IMR-90 (cell line): ENCODE measurements around the gene BAIAP2. TPM values are rescaled to one million over a fixed set of nuclear protein-coding genes. Genes with fewer than 3 reads are reported as not detected.

ENCODE experiments used
- ATAC-seq: fragments of 200-7000 bp; cut with Tn5 transposase; 2 replicates; pipeline ENCODE4 v1.9.1; 2020; ENCODE audit warnings: low read depth, mild to moderate bottlenecking, moderate library complexity
- BruUV-seq: library from RNA; stranded (reverse); fragments of 400-500 nt; replicated peaks from 2 replicates; lab custom pipeline; 2021; lab: Mats Ljungman, UMichigan
- CTCF ChIA-PET: fragments of 300-600 bp; formaldehyde crosslinking; extraction: SDS; loops from one replicate; lab custom pipeline; 2021; ENCODE audit warnings: antibody characterized with exemption; lab: Yijun Ruan, JAX
- POLR2A ChIA-PET: fragments of 300-600 bp; sonication (Branson Sonifier 250); formaldehyde crosslinking; loops from one replicate; lab custom pipeline; 2022; ENCODE audit warnings: antibody characterized with exemption; ENCODE audit not compliant: unreplicated experiment; lab: Charles Lee
- DNase-seq: peaks from one replicate; pipeline ENCODE4 v3.0.0; 2013
- H2AFZ ChIP-seq: replicated peaks from 2 replicates; pipeline ENCODE3; 2013; ENCODE audit warnings: low read length, mild to moderate bottlenecking; ENCODE audit not compliant: poor library complexity
- H2AK5ac ChIP-seq: 2 replicates; pipeline ENCODE4 v1.6.1; 2013; ENCODE audit warnings: low read depth, low read length, inconsistent platforms
- H2AK9ac ChIP-seq: replicated peaks from 2 replicates; pipeline ENCODE3; 2013; ENCODE audit warnings: mild to moderate bottlenecking, low read depth, low read length, moderate library complexity; ENCODE audit not compliant: poor library complexity
- H2BK120ac ChIP-seq: 2 replicates; pipeline ENCODE4 v1.6.1; 2013; ENCODE audit warnings: low read depth, low read length, inconsistent platforms
- H2BK15ac ChIP-seq: 3 replicates; pipeline ENCODE4 v1.6.1; 2013; ENCODE audit warnings: low read depth, low read length, inconsistent platforms
- H2BK20ac ChIP-seq: 2 replicates; pipeline ENCODE4 v1.6.1; 2013; ENCODE audit warnings: low read depth, mild to moderate bottlenecking, inconsistent platforms, low read length, moderate library complexity
- H2BK5ac ChIP-seq: 2 replicates; pipeline ENCODE4 v1.6.1; 2013; ENCODE audit warnings: mild to moderate bottlenecking, low read depth, low read length, inconsistent platforms; ENCODE audit not compliant: poor library complexity, severe bottlenecking
- H3K14ac ChIP-seq: replicated peaks from 2 replicates; pipeline ENCODE4 v1.6.1; 2013; ENCODE audit warnings: low read depth, low read length, inconsistent platforms
- H3K18ac ChIP-seq: 2 replicates; pipeline ENCODE4 v1.6.1; 2013; ENCODE audit warnings: low read depth, low read length, control low read depth
- H3K23ac ChIP-seq: 2 replicates; pipeline ENCODE4 v1.6.1; 2013; ENCODE audit warnings: low read depth, low read length, inconsistent platforms
- H3K27ac ChIP-seq: 2 replicates; pipeline ENCODE4 v1.5.1; 2013; ENCODE audit warnings: mild to moderate bottlenecking, control low read depth, low read length; ENCODE audit not compliant: insufficient read depth
- H3K27me3 ChIP-seq: 2 replicates; pipeline ENCODE4 v1.6.1; 2013; ENCODE audit warnings: low read length; ENCODE audit not compliant: control insufficient read depth, insufficient read depth
- H3K36me3 ChIP-seq: 2 replicates; pipeline ENCODE4 v1.6.1; 2013; ENCODE audit warnings: low read length, mixed read lengths; ENCODE audit not compliant: control insufficient read depth, insufficient read depth
- H3K4ac ChIP-seq: 2 replicates; pipeline ENCODE4 v1.6.1; 2013; ENCODE audit warnings: low read depth, low read length, inconsistent platforms
- H3K4me1 ChIP-seq: 2 replicates; pipeline ENCODE4 v1.6.1; 2013; ENCODE audit warnings: low read length, mixed read lengths; ENCODE audit not compliant: control insufficient read depth, insufficient read depth
- H3K4me2 ChIP-seq: 2 replicates; pipeline ENCODE4 v1.6.1; 2013; ENCODE audit warnings: low read depth, mild to moderate bottlenecking, control low read depth, low read length, moderate library complexity
- H3K4me3 ChIP-seq: 2 replicates; pipeline ENCODE4 v1.5.1; 2013; ENCODE audit warnings: low read depth, mild to moderate bottlenecking, control low read depth, low read length, moderate library complexity; ENCODE audit not compliant: insufficient read depth
- H3K56ac ChIP-seq: 2 replicates; pipeline ENCODE4 v1.6.1; 2013; ENCODE audit warnings: low read length, inconsistent platforms; ENCODE audit not compliant: insufficient read depth; ENCODE audit errors: extremely low read depth
- H3K79me1 ChIP-seq, 2 experiments: 2 replicates each; pipeline ENCODE4 v1.6.1; 2013; ENCODE audit warnings: low read length in 2 of 2, inconsistent platforms in 1 of 2, low read depth in 1 of 2
- H3K9ac ChIP-seq: 2 replicates; pipeline ENCODE4 v1.6.1; 2013; ENCODE audit warnings: low read depth, low read length, control low read depth
- H3K9me1 ChIP-seq: 2 replicates; pipeline ENCODE4 v1.6.1; 2013; ENCODE audit warnings: low read length, inconsistent platforms; ENCODE audit not compliant: insufficient read depth
- H3K9me3 ChIP-seq: 2 replicates; pipeline ENCODE4 v1.6.1; 2013; ENCODE audit warnings: low read length; ENCODE audit not compliant: control insufficient read depth, insufficient read depth
- H4K20me1 ChIP-seq: 2 replicates; pipeline ENCODE4 v1.6.1; 2013; ENCODE audit warnings: low read length, inconsistent platforms; ENCODE audit not compliant: insufficient read depth
- H4K5ac ChIP-seq: 2 replicates; pipeline ENCODE4 v1.6.1; 2013; ENCODE audit warnings: mild to moderate bottlenecking, low read depth, low read length, control low read depth
- H4K8ac ChIP-seq, 2 experiments: 2 replicates each; pipeline ENCODE4 v1.6.1; 2013; ENCODE audit warnings: low read depth in 2 of 2, low read length in 2 of 2, control low read depth in 1 of 2, inconsistent platforms in 1 of 2
- H4K91ac ChIP-seq: 2 replicates; pipeline ENCODE4 v1.6.1; 2013; ENCODE audit warnings: low read depth, low read length, inconsistent platforms; ENCODE audit not compliant: insufficient read depth
- BHLHE40 ChIP-seq: fragments of 150-350 bp; IDR thresholded peaks from 2 replicates; pipeline ENCODE4 v1.6.1; 2016; ENCODE audit warnings: mild to moderate bottlenecking, low read depth, low read length
- CEBPB ChIP-seq: IDR thresholded peaks from 2 replicates; pipeline ENCODE4 v1.6.1; 2012; ENCODE audit warnings: low read depth, low read length, improper control_type of control experiment
- CHD1 ChIP-seq: IDR thresholded peaks from 2 replicates; pipeline ENCODE4 v1.6.1; 2012; ENCODE audit warnings: low read depth, low read length, improper control_type of control experiment
- FOS ChIP-seq: fragments of 150-350 bp; IDR thresholded peaks from 2 replicates; pipeline ENCODE4 v1.6.1; 2016; ENCODE audit warnings: low read depth, low read length
- MAFK ChIP-seq: IDR thresholded peaks from 2 replicates; pipeline ENCODE4 v1.6.1; 2012; ENCODE audit warnings: low read depth, low read length, improper control_type of control experiment
- MAZ ChIP-seq: IDR thresholded peaks from 2 replicates; pipeline ENCODE4 v1.6.1; 2012; ENCODE audit warnings: low read depth, mild to moderate bottlenecking, low read length, improper control_type of control experiment, moderate library complexity, borderline replicate concordance
- MXI1 ChIP-seq: IDR thresholded peaks from 2 replicates; pipeline ENCODE4 v1.6.1; 2012; ENCODE audit warnings: low read depth, mild to moderate bottlenecking, low read length, moderate library complexity, borderline replicate concordance
- NFE2L2 ChIP-seq: fragments of 150-350 bp; IDR thresholded peaks from 2 replicates; pipeline ENCODE4 v1.6.1; 2016; ENCODE audit warnings: low read depth, mild to moderate bottlenecking, low read length
- POLR2A ChIP-seq: IDR thresholded peaks from 2 replicates; pipeline ENCODE4 v1.6.1; 2012; ENCODE audit warnings: mild to moderate bottlenecking, low read depth, low read length
- RAD21 ChIP-seq: IDR thresholded peaks from 2 replicates; pipeline ENCODE4 v1.6.1; 2012; ENCODE audit warnings: low read length, improper control_type of control experiment
- RCOR1 ChIP-seq: IDR thresholded peaks from 2 replicates; pipeline ENCODE4 v1.6.1; 2012; ENCODE audit warnings: mild to moderate bottlenecking, low read length, improper control_type of control experiment; ENCODE audit not compliant: insufficient replicate concordance
- RFX5 ChIP-seq: IDR thresholded peaks from 2 replicates; pipeline ENCODE4 v1.8.0; 2012; ENCODE audit warnings: low read depth, mild to moderate bottlenecking, low read length, moderate library complexity
- USF2 ChIP-seq: fragments of 150-350 bp; IDR thresholded peaks from 2 replicates; pipeline ENCODE4 v1.6.1; 2017; ENCODE audit warnings: mild to moderate bottlenecking, antibody characterized with exemption, low read length, low read depth
- WGBS, 2 experiments: methylation state at CpG; one replicate each; pipeline versions ENCODE4 v1.1.5 to v1.1.7; 2013; ENCODE audit warnings: missing lambda C conversion rate in 2 of 2; ENCODE audit not compliant: insufficient read length in 1 of 2; ENCODE audit errors: extremely low coverage in 2 of 2; 5-methylcytosine and 5-hydroxymethylcytosine counted together
- dilution Hi-C: fragments of 300-500 bp; cut with HindIII; formaldehyde crosslinking; loops from one replicate; pipeline ENCODE4 v1.14.3; 2018; ENCODE audit warnings: low sequenced_read_pairs; ENCODE audit not compliant: unreplicated experiment
- in situ Hi-C: fragments of 300-500 bp; cut with MboI; formaldehyde crosslinking; loops from 3 replicates; pipeline ENCODE4 v1.14.3; 2019; ENCODE audit warnings: low sequenced_read_pairs, inconsistent platforms, mixed read lengths
- intact Hi-C: fragments of 100-400 bp; cut with micrococcal nuclease; formaldehyde crosslinking; loops from 2 replicates; pipeline ENCODE4 v1.10.0; 2022
- polyA plus RNA-seq, 3 experiments: library from polyadenylated mRNA; depleted of rRNA; stranded (reverse); fragments of >200 nt; gene quantifications; 2 replicates each; pipeline ENCODE4 v1.2.3, GENCODE V29; 2012; ENCODE audit warnings: low replicate concordance in 1 of 3
- total RNA-seq: library from RNA; depleted of rRNA; stranded (reverse); fragments of >200 nt; gene quantifications from 2 replicates; pipeline ENCODE4 v1.2.3, GENCODE V29; 2012
- TF ChIP-seq, protein P1 (sequence below): conservative IDR thresholded peaks from 2 replicates; pipeline ENCODE4 v1.5.1; 2012; ENCODE audit warnings: mild to moderate bottlenecking, low read depth, low read length, improper control_type of control experiment
- TF ChIP-seq, protein P2 (sequence below): fragments of 150-350 bp; IDR thresholded peaks from 2 replicates; pipeline ENCODE4 v1.6.1; 2016; ENCODE audit warnings: low read depth, mild to moderate bottlenecking, low read length, moderate library complexity, borderline replicate concordance

The BAIAP2 gene
- total and polyA plus RNA-seq, 2 of the 4 experiments (the other 2 are of a cell fraction): 18.3 to 32.6 TPM

DNA sequence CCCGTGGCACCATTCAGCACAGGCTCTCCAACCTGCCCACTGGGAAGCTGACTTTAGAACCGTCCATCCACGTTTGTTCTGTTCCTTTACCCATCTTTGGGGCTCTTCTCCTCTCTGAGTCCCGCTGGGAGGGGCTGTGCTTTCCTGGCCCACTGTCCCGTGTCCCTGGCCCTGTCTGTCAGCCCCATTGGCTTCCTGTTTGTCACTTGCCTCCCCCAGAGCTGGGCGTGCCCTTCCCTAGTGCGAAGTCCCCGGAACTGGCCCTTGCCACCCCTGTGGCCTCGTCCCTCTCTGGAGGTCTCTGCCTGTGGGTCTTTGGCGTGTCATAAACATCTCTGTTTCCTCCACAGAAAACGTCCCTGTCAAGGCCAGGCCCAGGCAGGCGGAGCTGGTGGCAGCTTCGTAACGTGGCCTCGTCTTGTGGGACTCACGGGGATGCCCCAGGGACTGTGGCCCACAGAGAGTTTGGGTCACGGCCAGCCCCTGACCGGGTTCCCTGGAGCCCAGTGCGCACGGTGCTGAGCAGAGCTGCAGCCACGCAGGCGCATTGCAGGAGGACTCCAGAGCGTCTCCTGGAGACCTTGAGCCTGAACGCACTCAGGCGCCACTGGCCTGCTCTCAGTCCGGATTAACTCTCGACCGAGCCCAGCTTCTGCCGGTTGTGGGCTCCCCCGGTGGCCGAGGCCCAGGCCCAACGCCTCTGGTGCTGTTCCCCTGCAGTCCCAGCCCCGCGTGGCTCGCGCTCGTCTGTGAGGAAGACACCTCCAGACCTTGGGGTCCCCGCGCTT lies 36.0 kb upstream of the BAIAP2 start:
- in situ Hi-C loops: no loop called here
- H3K23ac ChIP-seq: no peak overlapping the region
- H4K91ac ChIP-seq: no peak overlapping the region
- H4K20me1 ChIP-seq: peaks cover 7% of the 10 kb centered on the region; the same call in 1 of the 2 replicates
- no peak overlapping the region for H2AK5ac ChIP-seq
- H3K9me1 ChIP-seq: no peaks in the 10 kb centered on the region
- H3K4me2 ChIP-seq: no peak overlapping the region
- no peak overlapping the region for H3K9ac ChIP-seq
- no peak overlapping the region for H2BK120ac ChIP-seq
- peaks cover 49% of the 10 kb centered on the region for H3K36me3 ChIP-seq
- no peak overlapping the region for H2AFZ ChIP-seq
- POLR2A ChIA-PET: no interaction called here
- no peak overlapping the region for H3K27ac ChIP-seq
- peaks cover 5% of the 10 kb centered on the region for H3K4me1 ChIP-seq
- no peak overlapping the region for H3K4me3 ChIP-seq
- CTCF ChIA-PET: no interaction called here
- no peak overlapping the region for H3K4ac ChIP-seq
- 91% methylated on average over 27 of the region's 39 CpGs; no CpG with 5 or more reads in 1 of the 2 experiments for WGBS, 2 experiments
- dilution Hi-C loops: no loop called here
- no peak overlapping the region for H2BK5ac ChIP-seq
- H4K5ac ChIP-seq: no peak overlapping the region
- no peak overlapping the region for H3K14ac ChIP-seq
- no peak overlapping the region for H2BK20ac ChIP-seq
- H2AK9ac ChIP-seq: no peak overlapping the region
- intact Hi-C loops: no loop called here
- no TSS peak for BruUV-seq
- no peaks in the 10 kb centered on the region for H3K9me3 ChIP-seq
- H3K56ac ChIP-seq: no peak overlapping the region
- H4K8ac ChIP-seq: no peak overlapping the region
- H3K79me1 ChIP-seq: peaks cover 0 to 7% of the 10 kb centered on the region in 2 experiments; a peak in 1 of 4 replicates
- ATAC-seq (no peak), DNase-seq (no peak)
- H3K27me3 ChIP-seq: peaks cover 7% of the 10 kb centered on the region
- H3K18ac ChIP-seq: no peak overlapping the region
- H2BK15ac ChIP-seq: no peak overlapping the region
- TF ChIP-seq POLR2A (no peak), USF2 (no peak), RFX5 (no peak), RAD21 (no peak), BHLHE40 (no peak), RCOR1 (no peak), CEBPB (no peak), CHD1 (no peak), NFE2L2 (no peak), MAZ (no peak), MAFK (no peak), MXI1 (no peak), FOS (no peak)
- TF ChIP-seq, protein P1, sequence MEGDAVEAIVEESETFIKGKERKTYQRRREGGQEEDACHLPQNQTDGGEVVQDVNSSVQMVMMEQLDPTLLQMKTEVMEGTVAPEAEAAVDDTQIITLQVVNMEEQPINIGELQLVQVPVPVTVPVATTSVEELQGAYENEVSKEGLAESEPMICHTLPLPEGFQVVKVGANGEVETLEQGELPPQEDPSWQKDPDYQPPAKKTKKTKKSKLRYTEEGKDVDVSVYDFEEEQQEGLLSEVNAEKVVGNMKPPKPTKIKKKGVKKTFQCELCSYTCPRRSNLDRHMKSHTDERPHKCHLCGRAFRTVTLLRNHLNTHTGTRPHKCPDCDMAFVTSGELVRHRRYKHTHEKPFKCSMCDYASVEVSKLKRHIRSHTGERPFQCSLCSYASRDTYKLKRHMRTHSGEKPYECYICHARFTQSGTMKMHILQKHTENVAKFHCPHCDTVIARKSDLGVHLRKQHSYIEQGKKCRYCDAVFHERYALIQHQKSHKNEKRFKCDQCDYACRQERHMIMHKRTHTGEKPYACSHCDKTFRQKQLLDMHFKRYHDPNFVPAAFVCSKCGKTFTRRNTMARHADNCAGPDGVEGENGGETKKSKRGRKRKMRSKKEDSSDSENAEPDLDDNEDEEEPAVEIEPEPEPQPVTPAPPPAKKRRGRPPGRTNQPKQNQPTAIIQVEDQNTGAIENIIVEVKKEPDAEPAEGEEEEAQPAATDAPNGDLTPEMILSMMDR: no peak
- TF ChIP-seq, protein P2, sequence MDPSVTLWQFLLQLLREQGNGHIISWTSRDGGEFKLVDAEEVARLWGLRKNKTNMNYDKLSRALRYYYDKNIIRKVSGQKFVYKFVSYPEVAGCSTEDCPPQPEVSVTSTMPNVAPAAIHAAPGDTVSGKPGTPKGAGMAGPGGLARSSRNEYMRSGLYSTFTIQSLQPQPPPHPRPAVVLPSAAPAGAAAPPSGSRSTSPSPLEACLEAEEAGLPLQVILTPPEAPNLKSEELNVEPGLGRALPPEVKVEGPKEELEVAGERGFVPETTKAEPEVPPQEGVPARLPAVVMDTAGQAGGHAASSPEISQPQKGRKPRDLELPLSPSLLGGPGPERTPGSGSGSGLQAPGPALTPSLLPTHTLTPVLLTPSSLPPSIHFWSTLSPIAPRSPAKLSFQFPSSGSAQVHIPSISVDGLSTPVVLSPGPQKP: no peak
